Tibial nerve (tissue), 4 donors: ENCODE measurements around the gene MRPL23.

Experiments
- CTCF ChIP-seq, 5 experiments: fragments of 200-600 bp in 3 of 5; fragments of 450-650 bp in 2 of 5; sonication (generic) in 3 of 5; IDR thresholded peaks; one replicate each; pipeline ENCODE4 v1.5.1; 2016 to 2019; ENCODE audit warnings: antibody characterized with exemption in 5 of 5, mild to moderate bottlenecking in 3 of 5, moderate library complexity in 2 of 5
- EP300 ChIP-seq, 2 donors: sonication (generic); formaldehyde crosslinking; IDR thresholded peaks; one replicate each; pipeline ENCODE4 v1.6.1; 2017; ENCODE audit warnings: antibody characterized with exemption in 2 of 2, mild to moderate bottlenecking in 1 of 2
- POLR2A ChIP-seq, 2 donors: fragments of 450-650 bp; IDR thresholded peaks; one replicate each; pipeline ENCODE4 v1.6.1; 2017; ENCODE audit warnings: antibody characterized with exemption in 2 of 2, mild to moderate bottlenecking in 2 of 2, moderate library complexity in 2 of 2

- no peak for TF ChIP-seq CTCF (IDR thresholded peaks at IDR 0.05)
- no peak for TF ChIP-seq POLR2A (IDR thresholded peaks at IDR 0.05)
- TF ChIP-seq EP300 (IDR thresholded peaks at IDR 0.05), result no peak
These were observed 10.1 kb upstream of the MRPL23 start for GRCh38 chr11:1936781-1937615.
